H1 (cell line): ENCODE results near the gene PRXL2A. TPM values are rescaled to one million over a fixed set of nuclear protein-coding genes. Genes with fewer than 3 reads are reported as not detected.

Source experiments
- CHD1 ChIP-seq: IDR thresholded peaks from 2 replicates; pipeline ENCODE4 v1.6.1; 2012; ENCODE audit warnings: low read depth, low read length, improper control_type of control experiment
- CHD7 ChIP-seq: fragments of 300-600 bp; sonication (generic); IDR thresholded peaks from 2 replicates; pipeline ENCODE4 v1.7.1; 2012; ENCODE audit warnings: low read length, moderate library complexity, mild to moderate bottlenecking, inconsistent platforms; ENCODE audit not compliant: insufficient replicate concordance
- MAFK ChIP-seq: IDR thresholded peaks from 2 replicates; pipeline ENCODE4 v1.6.1; 2012; ENCODE audit warnings: low read depth, mild to moderate bottlenecking, improper control_type of control experiment, low read length
- POLR2AphosphoS5 ChIP-seq: IDR thresholded peaks from 2 replicates; pipeline ENCODE4 v1.6.1; 2011; ENCODE audit warnings: low read depth, low read length
- SIN3A ChIP-seq, 2 experiments: IDR thresholded peaks in 1 of 2; conservative IDR thresholded peaks in 1 of 2; 2 replicates each; pipeline ENCODE4 v1.6.1; 2011 to 2012; ENCODE audit warnings: low read length in 2 of 2, improper control_type of control experiment in 1 of 2, low read depth in 1 of 2, mild to moderate bottlenecking in 1 of 2
- SP2 ChIP-seq: IDR thresholded peaks from 2 replicates; pipeline ENCODE4 v1.6.1; 2012; ENCODE audit warnings: mild to moderate bottlenecking, low read length, inconsistent platforms
- polyA plus RNA-seq, 7 experiments: library from polyadenylated mRNA; depleted of rRNA in 3 of 7; stranded (reverse) in 5 of 7; unstranded in 2 of 7; fragments of >200 nt in 5 of 7; fragments of 200-250 nt in 2 of 7; gene quantifications; 1 replicate in 5 of 7; 2 replicates in 1 of 7; 4 replicates in 1 of 7; pipeline versions ENCODE4 v1.2.1 to v1.2.3, GENCODE V29; 2011 to 2013; ENCODE audit warnings: missing spikeins in 2 of 7, mixed read lengths in 2 of 7
- total RNA-seq: library from RNA; stranded (reverse); fragmentation: NEBNext Ultra II Directional; extraction: Animal tissue kit (Norgen Biotek cat#: 25700); gene quantifications from 2 replicates; pipeline ENCODE4 v1.2.1, GENCODE V29; 2021

Gene PRXL2A
- total and polyA plus RNA-seq, 2 of the 8 experiments (the other 6 are each of a cell fraction or from before 2014, with no cell fraction given) = 13.4 to 58.3 TPM

GRCh38 chr10:80372675-80373074, 35.7 kb upstream of the PRXL2A start (continued):
- no peak for TF ChIP-seq SIN3A (conservative IDR thresholded peaks at IDR 0.05 in 1 of 2, IDR thresholded peaks at IDR 0.05 in 1 of 2; ENCODE audit: low read depth in 1 of 2, low read length in 2 of 2)
- TF ChIP-seq CHD7 = no peak
- TF ChIP-seq POLR2AphosphoS5 = no peak
- no peak for TF ChIP-seq MAFK
- no peak for TF ChIP-seq SP2
- TF ChIP-seq CHD1 = no peak
- TF ChIP-seq, all 59 proteins: peak for 0
